Hepatocyte (in vitro differentiated cells): Measurements from ENCODE around the gene LTO1. TPM values are rescaled to one million over a fixed set of nuclear protein-coding genes. Genes with fewer than 3 reads are reported as not detected.

Experiments
- DNase-seq: peaks from one replicate; pipeline ENCODE4 v3.0.0-alpha.2; 2016; ENCODE audit warnings: low spot score
- H2AFZ ChIP-seq: fragments of 200-600 bp; sonication (generic); 2 replicates; pipeline ENCODE4 v1.6.0; 2016; ENCODE audit warnings: antibody characterized with exemption, mild to moderate bottlenecking
- H3K27ac ChIP-seq: fragments of 200-600 bp; sonication (generic); 2 replicates; pipeline ENCODE4 v1.5.1; 2016; ENCODE audit warnings: mild to moderate bottlenecking
- H3K27me3 ChIP-seq: fragments of 200-600 bp; sonication (generic); 2 replicates; pipeline ENCODE4 v1.6.1; 2016
- H3K36me3 ChIP-seq: fragments of 200-600 bp; sonication (generic); replicated peaks from 2 replicates; pipeline ENCODE4 v1.5.1; 2016; ENCODE audit warnings: low read depth; ENCODE audit not compliant: insufficient read depth
- H3K4me1 ChIP-seq: fragments of 200-600 bp; sonication (generic); 2 replicates; pipeline ENCODE4 v1.5.1; 2016; ENCODE audit warnings: mild to moderate bottlenecking, moderate library complexity; ENCODE audit not compliant: insufficient read depth
- H3K4me2 ChIP-seq: fragments of 200-600 bp; sonication (generic); 2 replicates; pipeline ENCODE4 v1.6.0; 2016
- H3K4me3 ChIP-seq: fragments of 200-600 bp; sonication (generic); 2 replicates; pipeline ENCODE4 v1.5.1; 2016; ENCODE audit warnings: mild to moderate bottlenecking
- H3K79me2 ChIP-seq: fragments of 200-600 bp; sonication (generic); 2 replicates; pipeline ENCODE4 v1.6.0; 2017; ENCODE audit warnings: mild to moderate bottlenecking
- H3K9me2 ChIP-seq: fragments of 200-600 bp; sonication (generic); replicated peaks from 2 replicates; pipeline ENCODE4 v1.6.0; 2017; ENCODE audit warnings: mild to moderate bottlenecking; ENCODE audit not compliant: insufficient read depth
- H3K9me3 ChIP-seq: fragments of 200-600 bp; sonication (generic); 2 replicates; pipeline ENCODE4 v1.5.1; 2016; ENCODE audit warnings: low read depth, mild to moderate bottlenecking
- H4K20me1 ChIP-seq: fragments of 200-600 bp; sonication (generic); 2 replicates; pipeline ENCODE4 v1.6.0; 2016; ENCODE audit warnings: mild to moderate bottlenecking; ENCODE audit not compliant: insufficient read depth, poor library complexity, severe bottlenecking
- CTCF ChIP-seq: fragments of 200-600 bp; sonication (generic); IDR thresholded peaks from 2 replicates; pipeline ENCODE4 v1.5.1; 2016; ENCODE audit warnings: antibody characterized with exemption, mild to moderate bottlenecking; ENCODE audit not compliant: poor library complexity
- EZH2 ChIP-seq: fragments of 200-600 bp; sonication (generic); IDR thresholded peaks from 2 replicates; pipeline ENCODE4 v1.6.1; 2016; ENCODE audit warnings: antibody characterized with exemption, mild to moderate bottlenecking, borderline replicate concordance
- EZH2phosphoT487 ChIP-seq: fragments of 200-600 bp; sonication (generic); IDR thresholded peaks from one replicate; pipeline ENCODE4 v1.6.1; 2018; ENCODE audit warnings: antibody characterized with exemption, mild to moderate bottlenecking, low read depth, moderate library complexity; ENCODE audit not compliant: unreplicated experiment, severe bottlenecking
- WGBS: methylation state at CpG from one replicate; pipeline ENCODE4 v1.1.6; 2016; ENCODE audit warnings: low lambda C conversion rate; ENCODE audit errors: missing lambda C conversion rate; 5-methylcytosine and 5-hydroxymethylcytosine counted together
- polyA plus RNA-seq: library from polyadenylated mRNA; unstranded; fragments of >200 nt; fragmentation: Nextera tagmentation; extraction: Ambion mirVana; gene quantifications from 2 replicates; pipeline ENCODE4 v1.2.1, GENCODE V29; 2016
- total RNA-seq: library from RNA; depleted of rRNA; stranded (reverse); fragments of >200 nt; gene quantifications from 2 replicates; pipeline ENCODE4 v1.2.3, GENCODE V29; 2014

LTO1 gene
- total and polyA plus RNA-seq, 2 experiments from 2014 or later: 12.6 to 13.4 TPM

GRCh38 chr11:69682221-69682620 lies 7.1 kb upstream of the LTO1 start:
- Histone ChIP-seq H3K27ac (no peak overlapping the region), H4K20me1 (no peaks in the 10 kb centered on the region), H3K4me2 (no peak overlapping the region), H3K27me3 (no peaks in the 10 kb centered on the region), H2AFZ (no peak overlapping the region), H3K4me1 (no peaks in the 10 kb centered on the region), H3K9me2 (no peaks in the 10 kb centered on the region), H3K4me3 (no peak overlapping the region), H3K9me3 (no peaks in the 10 kb centered on the region), H3K79me2 (no peaks in the 10 kb centered on the region), H3K36me3 (no peaks in the 10 kb centered on the region)
- TF ChIP-seq EZH2phosphoT487 (no peak), CTCF (no peak), EZH2 (no peak)
- 95% methylated on average over 6 of the region's 6 CpGs for WGBS
- DNase-seq: no peak

- no peaks in the 10 kb centered on the region for H3K4me1 ChIP-seq
- H3K79me2 ChIP-seq: no peaks in the 10 kb centered on the region
- H3K9me2 ChIP-seq: no peaks in the 10 kb centered on the region
- H3K9me3 ChIP-seq: no peaks in the 10 kb centered on the region
- H4K20me1 ChIP-seq: no peaks in the 10 kb centered on the region
- H3K4me3 ChIP-seq: no peak overlapping the region
- WGBS: 97% methylated on average over 5 of the region's 5 CpGs
- no peak overlapping the region for H3K27ac ChIP-seq
- no peak for DNase-seq
- TF ChIP-seq EZH2: no peak
- no peak overlapping the region for H2AFZ ChIP-seq
- no peaks in the 10 kb centered on the region for H3K27me3 ChIP-seq
- H3K4me2 ChIP-seq: no peak overlapping the region
- H3K36me3 ChIP-seq: no peaks in the 10 kb centered on the region
Observed at GRCh38 chr11:69680688-69681087, 5.5 kb upstream of the LTO1 start.

GRCh38 chr11:69677749-69678148 lies 2.6 kb upstream of the LTO1 start:
- TF ChIP-seq EZH2phosphoT487 (no peak), EZH2 (no peak), CTCF (no peak)
- Histone ChIP-seq H3K9me2 (no peaks in the 10 kb centered on the region), H3K79me2 (peaks cover 22% of the 10 kb centered on the region), H3K36me3 (no peaks in the 10 kb centered on the region), H4K20me1 (no peaks in the 10 kb centered on the region), H3K4me2 (no peak overlapping the region), H2AFZ (no peak overlapping the region), H3K27me3 (no peaks in the 10 kb centered on the region), H3K4me1 (peaks cover 6% of the 10 kb centered on the region), H3K27ac (no peak overlapping the region), H3K9me3 (no peaks in the 10 kb centered on the region), H3K4me3 (no peak overlapping the region)
- DNase-seq: no peak
- 81% methylated on average over 2 of the region's 2 CpGs for WGBS

GRCh38 chr11:69674267-69674885 lies 777 bp downstream of the LTO1 start:
- Histone ChIP-seq H3K27ac (peak overlapping the region; percentile 94), H3K79me2 (peaks cover 27% of the 10 kb centered on the region), H3K27me3 (no peaks in the 10 kb centered on the region), H3K9me3 (no peaks in the 10 kb centered on the region), H4K20me1 (no peaks in the 10 kb centered on the region), H2AFZ (peak overlapping the region; percentile 48), H3K9me2 (no peaks in the 10 kb centered on the region), H3K4me2 (peak overlapping the region; percentile 96), H3K4me3 (peak overlapping the region; percentile 72), H3K4me1 (peaks cover 6% of the 10 kb centered on the region), H3K36me3 (no peaks in the 10 kb centered on the region)
- 22% methylated on average over 18 of the region's 18 CpGs for WGBS
- TF ChIP-seq EZH2phosphoT487 (no peak), CTCF (no peak), EZH2 (no peak)
- peak; percentile 78 for DNase-seq
